Suprapubic skin (tissue), 4 donors: ENCODE measurements around the gene SEMA3G.

ENCODE experiments used
- EP300 ChIP-seq: sonication (generic); formaldehyde crosslinking; IDR thresholded peaks from one replicate; pipeline ENCODE4 v1.6.1; 2017; ENCODE audit warnings: antibody characterized with exemption
- POLR2A ChIP-seq, 2 donors: fragments of 450-650 bp; IDR thresholded peaks; one replicate each; pipeline ENCODE4 v1.6.1; 2017; ENCODE audit warnings: antibody characterized with exemption in 2 of 2, mild to moderate bottlenecking in 2 of 2, moderate library complexity in 2 of 2
- POLR2AphosphoS5 ChIP-seq, 3 donors: sonication (generic); formaldehyde crosslinking; IDR thresholded peaks; one replicate each; pipeline ENCODE4 v1.6.1; 2017; ENCODE audit warnings: antibody characterized with exemption in 3 of 3
- TF ChIP-seq, protein P1 (sequence below), 2 donors: fragments of 200-600 bp in 1 of 2; fragments of 450-650 bp in 1 of 2; sonication (generic) in 1 of 2; IDR thresholded peaks; one replicate each; pipeline ENCODE4 v1.5.1; 2016 to 2019; ENCODE audit warnings: antibody characterized with exemption in 2 of 2, mild to moderate bottlenecking in 1 of 2, moderate library complexity in 1 of 2

DNA sequence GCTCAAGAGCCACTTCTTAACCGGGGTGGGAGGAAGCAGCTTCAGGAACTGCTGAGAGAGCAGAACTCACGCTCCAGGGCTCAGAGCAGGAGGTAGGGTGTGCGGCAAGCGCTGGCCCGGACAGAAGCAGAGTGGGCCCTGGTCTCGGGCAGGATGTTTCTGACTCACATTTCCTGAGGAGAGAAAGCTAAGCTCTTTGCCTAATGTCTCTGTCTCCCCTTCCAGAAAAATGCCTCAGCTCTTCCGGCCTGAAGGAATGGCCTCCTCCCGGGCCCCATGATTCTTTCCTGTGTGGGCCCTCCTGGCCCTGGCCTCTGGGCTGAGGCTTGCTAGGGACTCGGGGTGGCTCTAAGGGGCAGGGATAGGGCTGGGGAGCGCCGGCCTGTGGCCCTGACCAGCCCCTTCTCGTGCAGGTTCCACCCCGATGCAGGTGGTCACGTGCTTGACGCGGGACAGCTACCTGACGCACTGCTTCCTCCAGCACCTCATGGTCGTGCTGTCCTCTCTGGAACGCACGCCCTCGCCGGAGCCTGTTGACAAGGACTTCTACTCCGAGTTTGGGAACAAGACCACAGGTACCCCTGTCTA lies 46.1 kb upstream of the SEMA3G start:
- TF ChIP-seq, protein P1, sequence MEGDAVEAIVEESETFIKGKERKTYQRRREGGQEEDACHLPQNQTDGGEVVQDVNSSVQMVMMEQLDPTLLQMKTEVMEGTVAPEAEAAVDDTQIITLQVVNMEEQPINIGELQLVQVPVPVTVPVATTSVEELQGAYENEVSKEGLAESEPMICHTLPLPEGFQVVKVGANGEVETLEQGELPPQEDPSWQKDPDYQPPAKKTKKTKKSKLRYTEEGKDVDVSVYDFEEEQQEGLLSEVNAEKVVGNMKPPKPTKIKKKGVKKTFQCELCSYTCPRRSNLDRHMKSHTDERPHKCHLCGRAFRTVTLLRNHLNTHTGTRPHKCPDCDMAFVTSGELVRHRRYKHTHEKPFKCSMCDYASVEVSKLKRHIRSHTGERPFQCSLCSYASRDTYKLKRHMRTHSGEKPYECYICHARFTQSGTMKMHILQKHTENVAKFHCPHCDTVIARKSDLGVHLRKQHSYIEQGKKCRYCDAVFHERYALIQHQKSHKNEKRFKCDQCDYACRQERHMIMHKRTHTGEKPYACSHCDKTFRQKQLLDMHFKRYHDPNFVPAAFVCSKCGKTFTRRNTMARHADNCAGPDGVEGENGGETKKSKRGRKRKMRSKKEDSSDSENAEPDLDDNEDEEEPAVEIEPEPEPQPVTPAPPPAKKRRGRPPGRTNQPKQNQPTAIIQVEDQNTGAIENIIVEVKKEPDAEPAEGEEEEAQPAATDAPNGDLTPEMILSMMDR (IDR thresholded peaks at IDR 0.05), result no peak
- TF ChIP-seq EP300 (no peak), POLR2A (IDR thresholded peaks at IDR 0.05) (no peak), POLR2AphosphoS5 (IDR thresholded peaks at IDR 0.05) (no peak)
